IMR-90 (cell line): Measurements from ENCODE around the gene SNX11.

Experiments used
- CEBPB ChIP-seq: IDR thresholded peaks from 2 replicates; pipeline ENCODE4 v1.6.1; 2012; ENCODE audit warnings: low read depth, low read length, improper control_type of control experiment
- CHD1 ChIP-seq: IDR thresholded peaks from 2 replicates; pipeline ENCODE4 v1.6.1; 2012; ENCODE audit warnings: low read depth, low read length, improper control_type of control experiment
- CTCF ChIP-seq: conservative IDR thresholded peaks from 2 replicates; pipeline ENCODE4 v1.5.1; 2012; ENCODE audit warnings: mild to moderate bottlenecking, low read depth, low read length, improper control_type of control experiment
- FOS ChIP-seq: fragments of 150-350 bp; IDR thresholded peaks from 2 replicates; pipeline ENCODE4 v1.6.1; 2016; ENCODE audit warnings: low read depth, low read length
- MAFK ChIP-seq: IDR thresholded peaks from 2 replicates; pipeline ENCODE4 v1.6.1; 2012; ENCODE audit warnings: low read depth, low read length, improper control_type of control experiment
- MAZ ChIP-seq: IDR thresholded peaks from 2 replicates; pipeline ENCODE4 v1.6.1; 2012; ENCODE audit warnings: low read depth, mild to moderate bottlenecking, low read length, improper control_type of control experiment, moderate library complexity, borderline replicate concordance
- POLR2A ChIP-seq: IDR thresholded peaks from 2 replicates; pipeline ENCODE4 v1.6.1; 2012; ENCODE audit warnings: mild to moderate bottlenecking, low read depth, low read length
- RAD21 ChIP-seq: IDR thresholded peaks from 2 replicates; pipeline ENCODE4 v1.6.1; 2012; ENCODE audit warnings: low read length, improper control_type of control experiment
- RCOR1 ChIP-seq: IDR thresholded peaks from 2 replicates; pipeline ENCODE4 v1.6.1; 2012; ENCODE audit warnings: mild to moderate bottlenecking, low read length, improper control_type of control experiment; ENCODE audit not compliant: insufficient replicate concordance
- RFX5 ChIP-seq: IDR thresholded peaks from 2 replicates; pipeline ENCODE4 v1.8.0; 2012; ENCODE audit warnings: low read depth, mild to moderate bottlenecking, low read length, moderate library complexity
- SMC3 ChIP-seq: fragments of 150-350 bp; IDR thresholded peaks from 2 replicates; pipeline ENCODE4 v1.6.1; 2016; ENCODE audit warnings: low read depth, mild to moderate bottlenecking, antibody characterized with exemption, low read length, moderate library complexity

- TF ChIP-seq MAFK (no peak), RAD21 (no peak), POLR2A (no peak), CTCF (no peak), CHD1 (no peak), FOS (no peak), SMC3 (no peak), CEBPB (no peak), RCOR1 (no peak), MAZ (no peak), RFX5 (no peak)
These were observed 52.9 kb downstream of the SNX11 start for GRCh38 chr17:48160177-48161081.
